KOPT-K1 (cell line): ENCODE data around the gene ALPL.
A peak's percentile ranks its signal among the peaks of the same experiment; 100 is the strongest.

Experiments used
- H3K27ac ChIP-seq: fragments of 200-600 bp; sonication (generic); 2 replicates; pipeline ENCODE4 v1.5.1; 2016; ENCODE audit warnings: antibody characterized with exemption, mild to moderate bottlenecking, low read depth, low read length; ENCODE audit not compliant: poor library complexity, severe bottlenecking
- H3K36me3 ChIP-seq: fragments of 200-600 bp; sonication (generic); 2 replicates; pipeline ENCODE4 v1.5.1; 2017; ENCODE audit warnings: antibody characterized with exemption, mild to moderate bottlenecking, low read length, moderate library complexity; ENCODE audit not compliant: insufficient read depth
- H3K9me3 ChIP-seq: fragments of 200-600 bp; sonication (generic); 2 replicates; pipeline ENCODE4 v1.5.1; 2017; ENCODE audit warnings: antibody characterized with exemption, low read length, mild to moderate bottlenecking; ENCODE audit not compliant: insufficient read depth, poor library complexity, severe bottlenecking

The ALPL gene

GRCh38 chr1:21625390-21626190, 116.4 kb downstream of the ALPL start:
- peak overlapping the region; percentile 89 for H3K27ac ChIP-seq
- no peaks in the 10 kb centered on the region for H3K9me3 ChIP-seq
- no peaks in the 10 kb centered on the region for H3K36me3 ChIP-seq

GRCh38 chr1:21626921-21627339, 117.7 kb downstream of the ALPL start:
- peak overlapping the region; percentile 89 for H3K27ac ChIP-seq
- H3K9me3 ChIP-seq = no peaks in the 10 kb centered on the region
- no peaks in the 10 kb centered on the region for H3K36me3 ChIP-seq
